AG20443 (cell line): Measurements from ENCODE around the gene PCNX2.
"Not testable (repeated sequence)": the region's sequence is repeated elsewhere in the genome, so short reads cannot be mapped to it uniquely, and the experiment has no call there.

ENCODE experiments used
- DNase-seq: peaks from one replicate; pipeline ENCODE4 v3.0.0; 2012; ENCODE audit warnings: low spot score, mixed read lengths

The PCNX2 gene

DNA sequence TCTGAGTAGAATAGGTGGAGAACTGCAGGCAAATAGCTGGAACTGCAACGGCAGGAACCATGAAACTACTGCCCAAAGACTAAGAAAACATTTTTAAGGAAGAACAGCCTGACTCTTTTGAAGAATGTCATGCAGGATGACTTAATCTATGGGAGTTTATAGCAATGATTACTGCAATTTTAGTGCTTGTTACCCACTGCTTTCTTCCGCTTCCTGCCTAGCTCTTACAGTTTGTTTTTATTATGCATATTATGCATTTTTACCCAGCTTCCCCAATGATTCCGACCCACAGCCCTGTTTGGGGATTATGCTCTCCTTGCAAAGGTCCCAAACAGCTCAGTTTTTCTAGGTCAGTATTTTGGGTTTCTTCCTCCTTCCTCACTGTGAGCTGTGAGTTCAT, 71.2 kb downstream of the PCNX2 start:
- DNase-seq: no peak

DNA sequence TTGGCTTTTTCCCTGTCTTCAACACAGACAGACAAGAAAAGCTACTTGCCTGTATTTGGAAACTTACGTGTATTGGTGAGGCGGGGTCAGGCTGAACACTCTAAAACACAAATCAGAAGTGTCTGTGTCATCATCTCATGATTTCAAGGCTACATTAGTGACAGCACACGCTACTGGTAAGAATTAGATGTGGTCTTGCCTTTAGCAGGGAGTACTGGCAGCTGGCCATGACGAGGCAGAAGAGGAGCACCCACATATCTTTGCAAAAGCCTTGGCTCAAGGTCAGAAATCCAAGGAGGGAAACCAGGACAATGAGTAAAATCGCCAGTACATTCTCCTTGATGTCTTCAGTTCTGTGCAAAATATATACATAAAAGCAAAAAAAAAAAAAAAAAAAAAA, 77.7 kb downstream of the PCNX2 start:
- DNase-seq: no peak

DNA sequence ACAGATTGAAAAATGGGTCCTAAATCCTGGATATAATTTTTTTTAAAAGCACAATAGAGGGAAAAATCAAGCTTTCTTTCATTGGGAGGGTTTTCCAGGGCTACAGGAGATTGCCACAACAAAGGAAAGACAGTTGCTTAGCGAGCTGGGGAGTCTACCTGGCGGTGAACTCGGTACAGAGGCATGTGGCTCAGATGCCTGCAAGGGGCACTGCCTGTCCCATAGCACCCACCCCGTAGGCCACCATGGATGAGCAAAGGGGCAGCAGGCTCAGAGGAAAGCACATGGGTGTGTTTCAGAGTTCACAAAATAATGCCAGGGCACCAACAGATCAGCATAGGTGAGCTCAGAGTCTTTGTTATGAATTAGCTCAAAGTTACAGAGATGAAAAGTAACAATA, 79.5 kb downstream of the PCNX2 start:
- DNase-seq: no peak

DNA sequence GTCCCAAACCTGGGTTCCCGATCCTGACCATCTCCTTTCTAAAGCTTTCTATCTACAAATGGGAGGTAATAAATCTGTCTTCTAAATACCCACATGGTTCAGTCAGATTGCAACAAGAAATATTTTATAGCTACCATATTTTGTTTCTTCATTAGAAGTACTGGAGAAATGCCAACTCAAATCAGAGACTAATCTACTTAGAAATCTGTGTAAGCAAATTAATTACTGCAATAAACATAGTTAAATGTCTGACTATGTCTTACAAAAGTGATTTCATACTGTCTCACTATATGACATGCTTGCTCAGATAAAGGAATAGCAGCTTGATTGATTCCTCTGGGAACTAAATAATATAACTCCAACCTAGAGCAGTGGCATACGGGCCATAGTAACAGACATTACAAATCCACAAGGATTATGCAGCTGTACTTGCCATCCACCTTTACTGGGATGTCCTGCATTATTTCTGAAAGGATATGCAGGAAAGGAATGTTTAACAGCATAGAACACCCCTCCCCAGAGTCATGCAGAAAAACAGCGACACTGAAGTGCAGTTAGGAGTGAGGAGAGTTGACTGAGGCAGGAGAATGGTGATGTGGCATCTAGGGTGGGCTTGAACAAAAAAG, 80.3 kb downstream of the PCNX2 start:
- no peak for DNase-seq

DNA sequence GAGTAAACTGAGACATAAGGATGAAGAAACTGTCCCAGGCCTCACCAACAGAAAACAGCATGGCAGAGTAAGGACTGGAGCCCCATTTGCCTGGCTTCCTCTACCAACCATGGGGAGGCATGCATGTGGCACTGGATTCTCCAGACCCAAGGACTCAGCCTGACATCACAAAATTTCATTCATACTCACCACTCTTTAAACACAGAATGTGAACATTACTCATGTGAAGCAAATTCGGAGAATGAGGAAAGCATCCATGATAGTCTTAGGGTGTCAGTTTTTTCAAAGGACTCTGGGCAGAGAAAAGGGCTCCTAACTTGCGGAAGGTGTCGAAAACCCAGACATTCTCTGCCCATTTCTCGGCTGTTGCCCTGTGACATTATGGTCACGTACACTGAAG, 83.9 kb downstream of the PCNX2 start:
- no peak for DNase-seq

DNA sequence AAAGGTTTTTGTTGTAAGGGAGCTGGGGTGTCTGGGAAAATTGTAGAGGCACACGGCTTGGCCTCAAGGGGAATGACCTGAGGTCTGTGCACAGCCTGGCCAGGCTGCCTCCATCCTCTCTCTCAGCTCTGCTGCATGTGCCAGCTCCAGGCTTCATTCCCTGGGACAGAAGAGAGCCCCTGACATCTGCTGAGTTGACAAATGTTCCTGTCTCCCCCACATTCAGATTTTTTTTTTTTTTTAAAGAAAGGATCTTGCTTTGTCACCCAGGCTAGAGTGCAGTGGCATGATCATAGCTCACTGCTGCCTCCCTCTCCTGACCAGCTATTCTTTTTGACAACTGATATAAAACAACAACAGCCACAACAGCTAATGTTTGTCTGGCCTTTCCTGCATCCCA, 84.4 kb downstream of the PCNX2 start:
- DNase-seq: no peak

DNA sequence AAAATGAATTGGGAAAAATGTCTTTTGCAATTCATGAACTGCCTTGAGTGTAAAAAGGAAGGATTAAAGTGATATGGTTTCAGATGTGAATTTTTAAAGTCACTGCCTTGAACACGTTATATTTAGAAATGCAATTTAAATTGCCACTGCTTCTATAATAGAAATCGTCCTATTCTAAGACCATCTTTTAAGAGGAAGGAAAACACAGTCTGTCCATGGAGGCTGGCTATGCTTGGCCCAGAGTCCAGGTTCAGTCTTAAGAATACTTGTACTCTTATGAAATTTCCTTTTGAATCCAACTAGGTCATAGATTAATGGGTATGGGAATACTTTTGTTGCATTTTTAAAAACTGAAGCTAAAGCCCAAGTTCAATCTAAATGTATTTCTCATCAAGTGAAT, 86.0 kb downstream of the PCNX2 start:
- no peak for DNase-seq

DNA sequence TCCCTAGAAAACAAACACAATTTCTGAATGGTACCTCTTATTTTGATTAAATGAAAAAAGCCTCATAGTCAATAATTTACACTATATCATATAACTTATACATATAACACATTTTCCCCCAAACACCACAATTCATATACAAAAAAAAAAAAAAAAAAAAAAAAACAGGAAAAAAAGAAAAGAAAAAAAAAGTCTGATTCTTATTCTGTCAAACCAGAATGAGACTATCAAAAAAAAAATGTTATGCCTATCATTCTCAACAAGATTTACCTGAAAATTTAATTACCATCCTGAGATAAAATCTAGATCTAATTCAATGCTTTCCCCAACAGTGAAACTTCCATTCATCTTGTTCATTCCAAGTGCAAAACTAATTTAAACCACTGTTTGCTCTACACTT, 86.8 kb downstream of the PCNX2 start:
- no peak for DNase-seq

DNA sequence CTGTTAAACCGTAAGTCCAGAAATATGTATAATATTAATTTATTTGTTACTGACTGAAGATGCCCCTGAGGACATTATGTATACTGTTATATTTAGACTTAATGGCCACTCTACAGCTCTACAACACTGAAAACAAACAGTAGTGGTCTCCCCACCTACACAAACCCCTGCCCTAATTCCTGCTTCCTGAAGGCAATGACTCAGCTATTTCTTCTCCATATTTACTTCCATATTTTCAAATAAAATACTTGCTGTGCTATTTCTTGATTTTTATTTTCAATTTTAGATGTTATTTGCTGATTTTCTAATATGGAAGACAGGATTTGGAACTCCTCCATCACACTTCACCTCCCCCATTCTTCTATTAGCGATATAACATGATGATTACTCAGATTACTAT, 97.6 kb downstream of the PCNX2 start:
- no peak for DNase-seq

DNA sequence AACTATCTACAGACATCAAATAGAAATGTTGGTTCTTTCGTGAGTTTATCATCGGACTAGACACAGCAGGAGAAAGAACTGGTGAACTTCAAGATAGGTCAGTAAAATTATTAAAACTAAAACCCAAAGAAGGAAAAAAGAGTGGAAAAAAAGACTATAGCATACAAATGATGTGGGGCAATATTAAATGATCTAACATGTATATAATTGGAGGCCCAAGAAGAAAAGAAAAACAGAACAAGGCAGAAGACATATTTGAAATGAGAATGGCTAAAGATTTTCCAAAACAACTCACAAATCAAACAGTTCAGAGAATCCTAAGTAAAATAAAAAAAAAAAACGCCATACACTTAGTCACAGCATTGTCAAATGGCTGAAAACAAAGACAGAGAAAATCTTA, 101.8 kb downstream of the PCNX2 start:
- DNase-seq: no peak

DNA sequence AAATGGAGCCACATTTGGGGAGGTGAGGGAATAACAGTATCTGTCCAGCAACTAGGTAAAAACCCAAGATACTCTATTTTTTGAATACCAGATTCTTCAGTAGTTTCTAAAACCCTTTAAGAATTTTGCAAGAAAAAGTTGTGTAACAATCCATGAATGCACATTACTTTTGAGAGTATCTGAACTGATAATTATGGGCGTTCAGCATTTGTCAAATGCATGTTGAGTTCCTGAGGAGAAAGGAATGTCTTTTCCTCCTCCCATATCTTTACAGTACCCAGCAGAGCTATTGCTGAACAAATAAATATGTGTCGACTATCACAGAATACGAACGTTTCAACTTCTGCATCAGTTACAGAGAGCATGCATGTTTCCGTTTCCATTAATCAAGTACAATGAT, 104.5 kb downstream of the PCNX2 start:
- DNase-seq: no peak

DNA sequence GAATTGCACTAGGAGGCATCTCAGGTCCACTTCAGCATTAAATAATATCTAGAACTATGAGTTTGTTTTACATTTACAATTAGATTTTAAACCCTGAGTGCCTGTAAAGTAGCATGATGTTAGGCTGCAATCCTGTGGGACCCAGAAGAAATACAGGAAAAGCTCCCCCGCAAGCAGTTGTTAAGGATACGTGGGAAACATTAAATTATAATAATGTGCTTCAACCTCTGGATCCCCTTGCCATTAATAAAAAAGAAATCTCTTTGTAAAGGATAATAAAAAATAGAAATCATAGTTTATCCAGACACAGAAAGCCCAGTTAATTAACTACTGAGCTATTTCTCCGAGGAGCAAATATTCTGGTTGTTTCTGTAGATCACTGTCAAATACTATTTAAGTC, 106.0 kb downstream of the PCNX2 start:
- DNase-seq: no peak

DNA sequence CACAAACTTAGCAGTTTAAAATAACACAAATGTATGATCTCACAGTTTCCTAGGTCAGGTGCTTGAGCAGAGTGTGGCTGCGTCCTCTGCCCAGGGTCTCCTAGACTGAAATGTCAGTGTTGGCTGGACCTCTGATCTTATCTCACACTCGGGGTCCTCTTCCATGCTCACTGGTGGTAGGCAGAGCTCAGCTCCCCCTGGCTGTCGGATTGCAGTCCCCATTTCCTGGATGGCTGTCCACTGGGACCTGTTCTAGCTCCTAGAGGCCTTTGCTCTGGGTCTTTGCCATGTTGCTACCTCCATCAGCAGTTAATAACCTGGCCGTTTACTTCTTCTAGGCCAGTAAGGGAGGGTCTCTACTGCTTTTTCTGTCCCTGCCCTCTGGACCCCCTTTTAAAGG, 107.5 kb downstream of the PCNX2 start:
- DNase-seq: no peak

DNA sequence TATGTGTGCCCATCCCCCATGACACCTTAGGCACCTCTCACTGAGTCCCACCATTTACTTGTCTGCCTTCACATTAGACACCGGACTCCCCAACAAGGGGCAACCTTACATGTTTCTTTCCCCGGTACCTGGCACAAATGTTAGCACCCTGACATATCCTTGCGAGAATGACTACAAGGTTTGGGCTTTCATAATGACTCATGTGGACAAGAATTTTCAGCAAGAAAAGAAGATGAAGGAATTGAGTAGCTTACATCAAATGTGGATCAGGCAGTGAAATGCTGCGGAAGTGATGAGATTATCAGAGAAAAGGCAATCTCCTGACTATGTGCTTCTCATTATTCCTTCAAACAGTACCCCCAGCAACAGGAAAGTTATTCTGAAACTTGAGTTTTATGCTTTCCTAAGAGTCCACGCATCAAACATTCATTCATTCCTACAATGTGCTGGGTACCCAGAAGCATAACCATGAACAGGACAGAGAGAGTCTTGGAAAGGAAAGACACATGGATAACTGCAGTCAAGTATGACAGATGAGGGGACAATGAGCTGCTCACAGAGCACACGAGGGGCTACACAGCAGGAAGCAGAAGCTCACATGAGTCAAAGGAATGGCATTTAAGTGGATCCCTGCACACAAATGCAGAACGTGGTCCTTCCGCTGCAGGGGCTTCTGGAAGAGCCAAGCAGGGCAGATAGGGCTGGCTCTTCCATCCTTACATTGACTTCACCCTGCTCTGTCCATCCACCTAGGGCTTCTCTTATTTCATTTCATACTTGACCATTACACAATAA, 112.1 kb downstream of the PCNX2 start:
- DNase-seq: no peak

DNA sequence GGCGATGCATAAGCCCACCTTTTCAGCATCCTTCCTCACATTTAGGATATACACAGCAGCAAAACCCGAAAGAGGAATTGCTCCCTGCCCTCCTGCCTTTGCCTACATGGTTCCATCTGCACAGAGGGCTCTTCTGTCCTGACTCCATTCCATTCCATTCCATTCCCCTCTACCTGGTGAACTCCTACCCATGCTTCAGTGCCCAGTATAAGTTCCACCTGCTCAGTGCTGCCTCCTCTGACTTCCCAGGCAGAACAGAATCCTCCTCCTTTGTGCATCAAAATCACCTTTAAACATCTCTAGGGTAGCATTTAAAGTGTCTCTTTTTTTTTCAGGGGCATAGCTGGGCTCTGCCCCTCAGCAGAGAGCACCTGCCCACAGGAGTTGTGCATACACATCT, 112.9 kb downstream of the PCNX2 start:
- DNase-seq: no peak

DNA sequence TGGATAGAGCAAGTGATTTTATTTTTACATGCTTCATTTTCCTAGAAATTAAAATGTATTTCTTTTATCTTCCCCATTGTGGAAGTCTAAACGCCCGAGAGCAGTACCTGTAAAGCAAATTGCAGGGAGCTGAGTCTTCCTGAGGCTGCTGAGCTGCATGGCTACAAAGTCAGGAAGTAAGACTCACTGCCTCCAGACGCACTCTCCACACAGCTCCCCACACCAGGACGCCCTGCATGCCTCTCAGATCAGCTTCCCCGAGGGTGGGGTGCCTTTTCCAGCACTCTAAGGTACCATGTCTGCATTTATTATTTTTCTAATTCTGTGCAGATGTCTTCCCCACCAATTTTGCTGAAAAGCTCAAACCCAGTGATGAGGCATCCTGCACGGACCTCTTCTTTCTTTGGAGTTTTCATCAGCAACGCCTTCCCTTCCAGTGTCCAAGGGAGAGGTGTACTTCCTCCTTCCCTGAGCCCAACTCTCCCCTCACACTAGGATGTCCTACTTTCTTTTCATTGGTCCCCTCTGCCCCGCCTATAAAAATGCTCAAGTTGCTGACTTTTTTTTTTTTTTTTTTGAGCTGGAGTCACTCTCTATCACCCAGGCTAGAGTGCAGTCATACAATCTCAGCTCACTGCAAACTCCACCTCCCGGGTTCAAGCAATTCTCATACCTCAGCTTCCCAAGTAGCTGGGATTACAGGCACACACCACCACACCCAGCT, 114.7 kb downstream of the PCNX2 start:
- no peak for DNase-seq

DNA sequence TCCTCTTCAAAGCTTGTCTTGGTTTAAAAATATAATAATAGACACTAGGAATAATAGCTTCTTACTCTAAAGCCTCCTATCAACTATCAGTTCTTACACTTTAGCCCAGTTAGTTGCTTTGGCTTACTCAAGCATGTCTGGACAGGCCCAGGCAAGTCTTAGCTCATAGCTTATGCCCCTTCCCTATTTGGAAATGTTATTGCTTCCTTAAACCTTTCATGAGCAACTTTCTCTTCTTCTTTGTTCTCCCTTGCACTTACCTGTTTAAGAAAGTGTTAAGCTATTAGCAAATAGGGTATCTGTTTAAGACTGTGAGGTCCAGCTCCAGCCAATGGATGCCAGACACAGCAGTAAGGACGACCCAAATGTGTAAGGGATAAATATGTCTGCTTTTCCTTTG, 115.9 kb downstream of the PCNX2 start:
- not testable (repeated sequence) for DNase-seq

DNA sequence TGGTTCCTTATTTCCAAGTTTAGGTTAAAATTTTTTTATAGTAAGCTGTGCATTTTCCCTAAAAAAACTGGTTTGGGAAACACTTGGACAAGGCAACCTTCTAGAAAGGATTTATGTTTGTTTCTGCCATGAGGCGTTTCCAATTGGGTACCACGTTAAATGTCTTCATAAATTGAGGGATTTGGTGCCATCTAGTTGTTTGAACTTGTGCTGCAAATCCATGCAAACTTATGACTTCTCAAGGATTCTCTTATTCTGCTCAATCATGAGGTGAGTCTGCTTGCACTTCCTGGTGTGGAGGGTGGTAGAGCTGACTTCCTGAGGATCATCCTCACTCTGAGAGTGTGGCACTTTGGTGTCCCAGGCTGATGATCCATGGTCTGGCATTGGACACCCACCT, 123.3 kb downstream of the PCNX2 start:
- DNase-seq: no peak

DNA sequence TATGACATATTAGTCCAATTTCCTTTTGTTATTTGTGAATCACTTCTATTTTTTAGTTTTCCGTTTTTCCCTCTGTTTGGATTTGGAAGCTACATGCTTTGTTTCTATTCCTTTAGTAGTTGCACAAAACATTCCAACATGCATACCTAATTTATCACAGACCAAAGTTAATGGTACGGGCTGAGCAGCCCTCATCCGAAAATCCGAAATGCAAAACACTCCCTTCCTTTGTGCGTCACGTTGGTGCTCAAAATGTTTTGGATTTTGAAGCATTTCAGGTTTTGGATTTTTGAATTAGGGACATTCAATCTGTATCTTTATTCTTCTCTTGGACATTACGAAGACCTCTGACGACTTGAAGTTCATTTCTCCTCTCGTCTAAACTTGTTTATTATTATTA, 124.8 kb downstream of the PCNX2 start:
- DNase-seq: no peak

DNA sequence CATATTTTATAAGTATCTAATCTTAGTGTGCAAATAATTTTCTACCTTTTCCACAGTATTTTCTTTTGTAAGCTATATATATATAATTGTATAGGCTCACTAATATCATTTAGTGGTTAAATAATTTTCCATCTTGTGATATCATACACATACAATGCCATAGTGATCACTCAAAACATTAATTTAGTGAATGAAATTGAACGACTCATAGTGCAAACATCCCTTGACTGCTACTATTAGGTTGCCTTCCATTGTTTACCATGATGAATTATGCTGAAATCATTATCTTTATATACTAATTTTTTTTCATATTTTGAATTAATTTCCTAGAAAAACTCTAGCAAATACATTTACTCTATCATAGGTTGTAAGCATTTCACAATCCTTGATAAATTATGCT, 127.1 kb downstream of the PCNX2 start:
- no peak for DNase-seq

DNA sequence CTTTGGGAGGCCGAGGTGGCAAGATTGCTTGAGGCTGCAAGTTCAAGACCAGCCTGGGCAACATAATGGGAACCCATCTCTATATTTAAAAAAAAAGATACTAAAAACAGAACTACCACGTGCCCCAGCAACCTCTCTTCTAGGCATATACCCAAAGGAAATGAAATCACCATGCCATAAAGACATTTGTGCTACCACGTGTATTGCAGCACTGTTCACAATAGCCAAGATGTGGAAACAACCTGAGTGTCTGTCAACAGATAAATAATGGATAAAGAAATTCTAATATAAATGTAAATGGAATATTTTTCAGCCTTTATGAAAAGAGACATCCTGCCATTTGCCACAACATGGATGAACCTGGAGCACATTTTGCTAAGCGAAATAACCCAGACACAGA, 128.6 kb downstream of the PCNX2 start:
- no peak for DNase-seq

DNA sequence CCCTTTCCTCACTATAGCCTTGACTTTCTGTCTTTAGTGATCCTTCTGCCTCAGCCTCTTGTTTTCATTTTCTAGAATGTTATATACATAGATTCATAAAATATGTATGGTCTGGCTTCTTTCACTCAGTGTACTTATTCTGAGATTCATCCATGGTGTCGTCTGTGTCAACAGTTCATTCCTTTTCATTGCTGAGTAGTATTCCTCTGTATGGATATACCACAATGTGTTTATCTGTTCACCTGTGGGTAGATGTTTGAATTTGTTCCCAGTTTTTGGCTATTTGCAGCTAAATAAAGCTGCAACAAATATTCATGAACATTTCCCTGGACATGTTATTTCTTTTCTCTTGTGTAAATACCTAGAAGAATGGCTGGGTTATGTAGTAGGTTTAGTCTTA, 131.8 kb downstream of the PCNX2 start:
- DNase-seq: no peak

DNA sequence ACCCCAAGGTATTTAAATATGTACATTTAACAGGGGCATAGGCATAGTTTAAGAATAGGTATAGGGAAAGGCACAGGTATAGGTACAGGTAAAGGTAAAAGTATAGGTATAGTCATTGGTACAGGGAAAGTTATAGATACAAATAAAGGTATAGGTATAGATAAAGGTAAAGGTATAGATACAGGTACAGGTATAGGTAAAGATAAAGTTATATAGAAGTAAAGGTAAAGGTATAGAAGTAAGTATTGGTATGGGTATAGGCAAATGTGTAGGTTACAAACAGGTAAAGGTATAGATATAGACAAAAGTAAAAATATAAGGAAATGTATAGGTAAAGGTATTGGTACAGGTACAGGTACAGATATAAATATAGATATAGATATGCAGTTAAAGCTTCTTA, 137.2 kb downstream of the PCNX2 start:
- no peak for DNase-seq
